Right cardiac atrium (tissue), 5 donors: ENCODE results near the gene MAP3K19. TPM values are rescaled to one million over a fixed set of nuclear protein-coding genes. Genes with fewer than 3 reads are reported as not detected.
A peak's percentile ranks its signal among the peaks of the same experiment; 100 is the strongest.

Source experiments
- ATAC-seq, 2 donors: fragments of 200-7000 bp; cut with Tn5 transposase; one replicate each; pipeline versions ENCODE4 v1.8.0 to v1.9.1; 2020; ENCODE audit warnings: moderate library complexity in 2 of 2, mild to moderate bottlenecking in 1 of 2
- DNase-seq, 3 donors: peaks; one replicate each; pipeline ENCODE4 v3.0.0-alpha.2; 2020
- H3K27ac ChIP-seq: one replicate; pipeline ENCODE4 v1.5.1; 2013; ENCODE audit warnings: mild to moderate bottlenecking, low read length, control low read depth, moderate library complexity
- H3K27me3 ChIP-seq: one replicate; pipeline ENCODE4 v1.6.1; 2013; ENCODE audit not compliant: control insufficient read depth, insufficient read depth
- H3K4me1 ChIP-seq: one replicate; pipeline ENCODE4 v1.6.1; 2013; ENCODE audit warnings: low read length; ENCODE audit not compliant: control insufficient read depth, insufficient read depth
- H3K4me3 ChIP-seq: one replicate; pipeline ENCODE4 v1.5.1; 2013; ENCODE audit warnings: low read length, control low read depth
- H3K9me3 ChIP-seq: one replicate; pipeline ENCODE4 v1.6.1; 2013; ENCODE audit warnings: low read length; ENCODE audit not compliant: control insufficient read depth
- WGBS: extraction: QIAGEN DNeasy Blood & Tissue Kit; methylation state at CpG from one replicate; pipeline ENCODE4 v1.1.7; 2013; 5-methylcytosine and 5-hydroxymethylcytosine counted together
- intact Hi-C, 4 donors: fragments of 100-400 bp; cut with DNase I; formaldehyde crosslinking; loops; one replicate each; pipeline versions ENCODE4 v1.11.0 to v1.14.0; 2022 to 2023
- polyA plus RNA-seq: library from polyadenylated mRNA; stranded (reverse); fragments of 200-250 nt; gene quantifications from one replicate; pipeline ENCODE4 v1.2.3, GENCODE V29; 2013
- total RNA-seq, 4 donors: library from RNA; stranded (reverse); fragmentation: NEBNext Ultra II Directional; extraction: Animal tissue kit (Norgen Biotek cat#: 25700); gene quantifications; one replicate each; pipeline ENCODE4 v1.2.1, GENCODE V29; 2021
- donor health status: healthy with polysubstance abuse.
- donor health status: DM: no; HTN: yes; CAD: no.
- donor health status: DM: no; HTN: no; CAD: no.
- donor health status: DM: no; HTN: yes; CAD: no; lungs with severe emphysema.
- donor health status: DM: yes; HTN: yes; CAD: no.

Gene MAP3K19
- total and polyA plus RNA-seq, 5 donors: not detected

- H3K27ac ChIP-seq: no peak overlapping the region
- no peaks in the 10 kb centered on the region for H3K27me3 ChIP-seq
- intact Hi-C loops: no loop called here
- WGBS: 93% methylated on average over 3 of the region's 3 CpGs
- no peaks in the 10 kb centered on the region for H3K4me1 ChIP-seq
- H3K4me3 ChIP-seq: no peak overlapping the region
- no peaks in the 10 kb centered on the region for H3K9me3 ChIP-seq
- no peak for DNase-seq
- no peak for ATAC-seq
These were observed 27.0 kb upstream of the MAP3K19 start for GRCh38 chr2:135074216-135074615.

GRCh38 chr2:135072125-135072997 is 25.1 kb upstream of the MAP3K19 start:
- no peaks in the 10 kb centered on the region for H3K27me3 ChIP-seq
- 98% methylated on average over 3 of the region's 3 CpGs for whole genome bisulfite sequencing
- intact Hi-C loops: no loop called here
- ATAC-seq (no peak), DNase-seq (no peak)
- H3K4me1 ChIP-seq: peaks cover 2% of the 10 kb centered on the region
- no peaks in the 10 kb centered on the region for H3K9me3 ChIP-seq
- no peak overlapping the region for H3K4me3 ChIP-seq
- no peak overlapping the region for H3K27ac ChIP-seq

- intact Hi-C loops: no loop called here
- H3K27me3 ChIP-seq: no peaks in the 10 kb centered on the region
- H3K4me3 ChIP-seq: no peak overlapping the region
- H3K4me1 ChIP-seq: peaks cover 2% of the 10 kb centered on the region
- ATAC-seq (no peak), DNase-seq (no peak)
- WGBS: 57% methylated on average over 1 of the region's 1 CpG
- H3K9me3 ChIP-seq: no peaks in the 10 kb centered on the region
- no peak overlapping the region for H3K27ac ChIP-seq
These were observed 19.5 kb upstream of the MAP3K19 start for GRCh38 chr2:135066710-135067109.

- Histone ChIP-seq H3K9me3 (no peaks in the 10 kb centered on the region), H3K27ac (no peak overlapping the region), H3K27me3 (no peaks in the 10 kb centered on the region), H3K4me1 (peaks cover 4% of the 10 kb centered on the region), H3K4me3 (no peak overlapping the region)
- DNase-seq (no peak), ATAC-seq (no peak)
- intact Hi-C loops: no loop called here
- 96% methylated on average over 2 of the region's 2 CpGs for WGBS
These were observed 16.9 kb upstream of the MAP3K19 start for GRCh38 chr2:135064149-135064548.

- H3K27ac ChIP-seq: no peak overlapping the region
- peaks cover 4% of the 10 kb centered on the region for H3K4me1 ChIP-seq
- DNase-seq: no peak
- no peak overlapping the region for H3K4me3 ChIP-seq
- 97% methylated on average over 1 of the region's 1 CpG for whole genome bisulfite sequencing
- no peak for ATAC-seq
- no peaks in the 10 kb centered on the region for H3K9me3 ChIP-seq
- intact Hi-C loops: no loop called here
- no peaks in the 10 kb centered on the region for H3K27me3 ChIP-seq
These were observed 16.0 kb upstream of the MAP3K19 start for GRCh38 chr2:135063210-135063609.

GRCh38 chr2:135059577-135059976 is 12.3 kb upstream of the MAP3K19 start:
- no peak overlapping the region for H3K4me3 ChIP-seq
- no peaks in the 10 kb centered on the region for H3K27me3 ChIP-seq
- no peaks in the 10 kb centered on the region for H3K9me3 ChIP-seq
- DNase-seq (no peak), ATAC-seq (peak in 1 of 2 donors; percentile 51)
- peaks cover 3% of the 10 kb centered on the region for H3K4me1 ChIP-seq
- intact Hi-C loops: no loop called here
- H3K27ac ChIP-seq: no peak overlapping the region

GRCh38 chr2:135056790-135057189 is 9.5 kb upstream of the MAP3K19 start:
- H3K27ac ChIP-seq: no peak overlapping the region
- intact Hi-C loops: no loop called here
- peaks cover 3% of the 10 kb centered on the region for H3K4me1 ChIP-seq

GRCh38 chr2:135055182-135055786 is 8.0 kb upstream of the MAP3K19 start:
- ATAC-seq: no peak
- no peak overlapping the region for H3K4me3 ChIP-seq
- no peaks in the 10 kb centered on the region for H3K27me3 ChIP-seq
- no peaks in the 10 kb centered on the region for H3K9me3 ChIP-seq
- 45% methylated on average over 2 of the region's 2 CpGs for WGBS
- H3K27ac ChIP-seq: no peak overlapping the region
- no peak for DNase-seq
- peaks cover 1% of the 10 kb centered on the region for H3K4me1 ChIP-seq
- intact Hi-C loops: no loop called here

More at GRCh38 chr2:135056790-135057189, 9.5 kb upstream of the MAP3K19 start:
- no peaks in the 10 kb centered on the region for H3K27me3 ChIP-seq
- H3K4me3 ChIP-seq: no peak overlapping the region
- ATAC-seq (no peak), DNase-seq (no peak)
- no peaks in the 10 kb centered on the region for H3K9me3 ChIP-seq

- H3K4me3 ChIP-seq: peak overlapping the region; percentile 80
- 9% methylated on average over 15 of the region's 15 CpGs for WGBS
- H3K27ac ChIP-seq: no peak overlapping the region
- no peak for DNase-seq
- H3K4me1 ChIP-seq: peaks cover 1% of the 10 kb centered on the region
- H3K9me3 ChIP-seq: no peaks in the 10 kb centered on the region
- ATAC-seq: peak in 1 of 2 donors; percentile 15
- intact Hi-C loops: no loop called here
- no peaks in the 10 kb centered on the region for H3K27me3 ChIP-seq
These were observed 5.8 kb upstream of the MAP3K19 start for GRCh38 chr2:135052997-135053474.

- H3K9me3 ChIP-seq: no peaks in the 10 kb centered on the region
- under 1% methylated on average over 45 of the region's 45 CpGs for WGBS
- H3K27ac ChIP-seq: peak within 1 kb of the TSS; percentile 97
- peaks cover 1% of the 10 kb centered on the region for H3K4me1 ChIP-seq
- peak within 1 kb of the TSS; percentile 80 for H3K4me3 ChIP-seq
- peak; percentile 76 to 87 (median 87) for DNase-seq
- peak; percentile 94 for ATAC-seq
- intact Hi-C loops: no loop called here
- no peaks in the 10 kb centered on the region for H3K27me3 ChIP-seq
These were observed 5.0 kb upstream of the MAP3K19 start, which contains the start of gene RAB3GAP1 for GRCh38 chr2:135052042-135052876. TSS of gene RAB3GAP1 (plus strand) at chr2:135052292. CDS start at chr2:135052308, 16 bp downstream.
